GM06990 (cell line): ENCODE data around the gene SCRN2.

ENCODE experiments used
- DNase-seq: peaks from one replicate; pipeline ENCODE4 v3.0.0-alpha.2; 2011; ENCODE audit not compliant: insufficient read length; ENCODE audit errors: extremely low read depth
- H3K27me3 ChIP-seq: replicated peaks from 2 replicates; pipeline ENCODE4 v1.6.0; 2011; ENCODE audit warnings: low read length; ENCODE audit not compliant: control insufficient read depth, insufficient read depth
- H3K36me3 ChIP-seq: 2 replicates; pipeline ENCODE4 v1.5.1; 2011; ENCODE audit warnings: low read length; ENCODE audit not compliant: control insufficient read depth, insufficient read depth
- H3K4me3 ChIP-seq: replicated peaks from 2 replicates; pipeline ENCODE4 v1.5.1; 2011; ENCODE audit warnings: low read depth, mild to moderate bottlenecking, control low read depth, low read length
- TF ChIP-seq, protein P1 (sequence below): IDR thresholded peaks from 2 replicates; pipeline ENCODE4 v1.5.1; 2011; ENCODE audit warnings: low read length, control low read depth, mild to moderate bottlenecking, inconsistent platforms; ENCODE audit not compliant: insufficient read depth, poor library complexity, severe bottlenecking

SCRN2 gene

DNA sequence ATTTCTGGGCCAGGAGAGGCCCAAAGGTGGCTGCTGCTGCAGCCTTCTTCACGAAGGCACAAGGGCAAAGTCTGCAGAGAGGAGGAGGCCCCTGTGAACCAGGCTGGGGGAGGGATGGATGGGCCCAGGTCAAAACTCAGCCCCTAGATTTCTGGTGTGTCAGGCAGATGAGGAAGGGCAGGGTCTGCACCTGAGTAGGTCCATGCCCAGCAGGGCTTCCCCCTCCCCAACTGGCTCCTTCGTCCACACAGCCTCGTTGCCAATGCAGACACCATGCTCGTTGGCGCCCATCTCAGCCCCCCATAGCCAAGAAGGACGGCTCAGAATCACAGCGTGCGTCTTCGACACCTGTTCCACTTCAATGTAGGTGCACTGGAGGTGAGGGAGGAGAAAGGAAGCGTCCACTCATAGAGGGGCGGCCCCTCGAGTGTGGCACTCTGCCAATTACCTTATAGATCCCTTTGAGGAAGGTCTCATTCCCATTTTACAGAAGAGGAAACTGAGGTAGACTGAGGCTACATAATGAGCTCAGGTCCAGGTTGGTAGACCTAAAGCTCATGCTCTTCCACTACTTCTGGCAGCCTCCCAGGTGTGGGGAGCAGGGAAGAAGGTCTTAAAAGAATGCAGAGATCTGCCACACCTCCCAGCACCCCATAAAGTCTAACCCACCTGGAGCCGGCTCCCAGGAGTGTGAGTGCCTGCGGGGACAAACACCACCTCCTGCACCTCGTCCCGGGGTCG, 902 bp downstream of the SCRN2 start:
- Histone ChIP-seq H3K4me3 (peak overlapping the region; percentile 90), H3K36me3 (peaks cover 4% of the 10 kb centered on the region), H3K27me3 (no peaks in the 10 kb centered on the region)
- TF ChIP-seq, protein P1, sequence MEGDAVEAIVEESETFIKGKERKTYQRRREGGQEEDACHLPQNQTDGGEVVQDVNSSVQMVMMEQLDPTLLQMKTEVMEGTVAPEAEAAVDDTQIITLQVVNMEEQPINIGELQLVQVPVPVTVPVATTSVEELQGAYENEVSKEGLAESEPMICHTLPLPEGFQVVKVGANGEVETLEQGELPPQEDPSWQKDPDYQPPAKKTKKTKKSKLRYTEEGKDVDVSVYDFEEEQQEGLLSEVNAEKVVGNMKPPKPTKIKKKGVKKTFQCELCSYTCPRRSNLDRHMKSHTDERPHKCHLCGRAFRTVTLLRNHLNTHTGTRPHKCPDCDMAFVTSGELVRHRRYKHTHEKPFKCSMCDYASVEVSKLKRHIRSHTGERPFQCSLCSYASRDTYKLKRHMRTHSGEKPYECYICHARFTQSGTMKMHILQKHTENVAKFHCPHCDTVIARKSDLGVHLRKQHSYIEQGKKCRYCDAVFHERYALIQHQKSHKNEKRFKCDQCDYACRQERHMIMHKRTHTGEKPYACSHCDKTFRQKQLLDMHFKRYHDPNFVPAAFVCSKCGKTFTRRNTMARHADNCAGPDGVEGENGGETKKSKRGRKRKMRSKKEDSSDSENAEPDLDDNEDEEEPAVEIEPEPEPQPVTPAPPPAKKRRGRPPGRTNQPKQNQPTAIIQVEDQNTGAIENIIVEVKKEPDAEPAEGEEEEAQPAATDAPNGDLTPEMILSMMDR = no peak
- DNase-seq = no peak

DNA sequence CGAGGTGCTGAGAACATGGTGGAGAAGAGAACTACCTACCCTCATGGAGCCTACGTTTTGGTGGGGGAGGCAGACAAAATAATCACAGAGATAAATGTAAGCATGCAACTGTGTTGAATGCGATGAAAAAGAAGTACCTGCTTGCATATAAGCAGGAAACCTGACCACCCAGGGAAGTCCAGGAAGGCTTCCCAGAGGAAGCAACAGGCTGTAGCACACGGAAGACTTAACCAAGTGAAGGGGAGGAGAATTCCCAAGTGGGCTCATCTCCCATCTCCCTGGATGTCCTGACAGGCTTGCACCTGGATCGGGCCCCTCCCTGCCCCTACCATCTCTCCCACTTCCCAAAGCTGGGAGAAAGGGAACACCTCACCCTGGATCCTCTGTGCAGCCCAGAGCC, 2.0 kb downstream of the SCRN2 start:
- Histone ChIP-seq H3K4me3 (no peak overlapping the region), H3K36me3 (peaks cover 4% of the 10 kb centered on the region), H3K27me3 (no peaks in the 10 kb centered on the region)
- TF ChIP-seq, protein P1 = no peak
- no peak for DNase-seq

DNA sequence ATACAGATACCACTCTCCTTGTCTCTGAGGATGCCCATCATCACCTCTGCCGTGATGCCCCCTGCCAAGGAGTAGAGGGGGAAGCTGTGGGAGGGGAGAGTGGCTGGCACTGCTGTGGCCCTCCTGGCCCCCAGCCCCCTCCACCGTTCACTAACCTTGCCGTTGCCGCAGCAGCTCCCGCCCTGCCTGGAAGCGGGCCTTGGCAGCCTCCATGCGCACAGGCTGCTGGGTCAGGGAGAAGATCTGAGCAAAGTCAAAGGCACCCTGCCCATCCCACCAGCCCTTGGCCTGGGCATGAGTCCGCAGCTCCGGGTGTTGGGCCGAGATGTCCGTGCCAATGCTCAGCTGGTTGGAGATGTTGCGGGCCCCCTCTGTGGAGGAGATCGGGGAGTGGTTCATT, 2.4 kb downstream of the SCRN2 start:
- Histone ChIP-seq H3K27me3 (no peaks in the 10 kb centered on the region), H3K36me3 (peaks cover 4% of the 10 kb centered on the region), H3K4me3 (no peak overlapping the region)
- TF ChIP-seq, protein P1 = no peak
- no peak for DNase-seq

DNA sequence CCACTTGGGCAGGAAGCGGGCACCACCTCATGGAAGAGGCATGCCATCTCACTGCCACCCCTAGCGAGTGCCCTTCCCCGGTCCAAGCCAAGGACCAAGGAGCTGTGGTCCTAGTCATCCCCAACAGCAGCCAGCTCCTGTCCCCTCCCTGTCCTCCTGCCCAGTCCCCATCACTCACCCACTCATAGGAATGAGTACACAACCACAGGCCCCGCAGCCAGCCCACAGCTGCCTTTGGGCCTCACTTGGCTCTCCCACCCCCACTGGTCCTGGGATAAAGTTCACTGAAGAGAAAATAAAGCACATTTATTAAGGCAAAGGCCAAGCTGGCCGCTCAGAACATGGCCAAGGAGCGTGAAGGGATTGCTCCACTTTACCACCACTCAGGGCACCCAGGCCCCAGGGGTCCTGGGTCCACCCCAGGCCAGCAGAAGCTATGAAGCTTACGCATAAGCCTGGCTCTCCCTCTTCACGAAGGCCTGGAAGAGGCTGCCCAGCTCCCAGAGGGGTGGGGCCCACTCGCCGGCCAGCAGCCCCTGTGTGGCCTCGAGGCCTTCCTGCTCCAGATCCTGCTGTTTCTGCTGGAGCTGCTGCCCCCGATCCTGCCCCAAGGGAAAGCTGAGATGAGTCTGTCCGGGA, 3.6 kb downstream of the SCRN2 start:
- H3K27me3 ChIP-seq = no peaks in the 10 kb centered on the region
- H3K4me3 ChIP-seq = no peak overlapping the region
- TF ChIP-seq, protein P1 = no peak
- DNase-seq = no peak
- peaks cover 4% of the 10 kb centered on the region for H3K36me3 ChIP-seq

DNA sequence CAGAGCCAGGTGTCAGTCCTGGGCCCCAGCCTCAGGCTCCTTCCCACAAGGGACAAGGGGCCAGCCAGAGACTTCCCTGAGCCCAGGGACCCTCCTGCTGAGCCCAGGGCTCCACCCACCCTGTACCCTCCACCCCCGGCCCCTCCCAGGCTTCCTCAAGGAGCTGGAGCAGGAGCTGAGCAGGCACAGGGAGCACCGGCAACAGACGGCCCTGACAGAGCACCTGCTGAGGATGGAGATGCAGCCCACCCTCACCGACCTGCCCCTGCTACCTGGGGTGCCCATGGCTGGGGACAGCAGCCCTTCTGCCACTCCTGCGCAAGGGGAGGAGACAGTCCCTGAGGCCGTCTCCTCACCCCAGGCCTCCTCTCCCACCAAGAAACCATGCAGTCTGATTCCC, 4.5 kb downstream of the SCRN2 start:
- TF ChIP-seq, protein P1 = no peak
- no peak overlapping the region for H3K4me3 ChIP-seq
- peaks cover 4% of the 10 kb centered on the region for H3K36me3 ChIP-seq
- DNase-seq = no peak
- no peaks in the 10 kb centered on the region for H3K27me3 ChIP-seq

DNA sequence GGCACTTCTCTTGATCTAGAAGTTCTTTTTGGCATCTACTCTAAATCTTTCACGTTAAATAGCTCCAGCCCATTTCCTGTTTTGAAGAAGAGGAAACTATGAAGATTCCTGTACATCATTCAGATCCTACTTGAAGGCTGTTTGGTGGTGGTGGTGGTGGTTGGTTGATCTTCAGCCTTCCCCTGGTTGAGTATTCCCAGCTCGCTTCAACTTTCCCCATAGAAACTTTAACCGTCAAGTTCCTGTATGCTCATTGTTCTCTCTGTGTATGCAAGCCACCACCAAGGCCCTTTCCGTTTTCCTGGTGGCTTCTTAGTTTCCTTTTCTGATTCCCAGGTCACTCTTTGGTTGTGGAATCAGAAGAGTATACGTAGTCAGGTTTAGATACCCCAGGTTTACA, 6.3 kb downstream of the SCRN2 start:
- Histone ChIP-seq H3K36me3 (peaks cover 4% of the 10 kb centered on the region), H3K27me3 (no peaks in the 10 kb centered on the region), H3K4me3 (no peak overlapping the region)
- TF ChIP-seq, protein P1 = no peak
- no peak for DNase-seq
